Measurements from ENCODE around the gene HOXA13. TPM values are rescaled to one million over a fixed set of nuclear protein-coding genes. Genes with fewer than 3 reads are reported as not detected.

HOXA13 gene
- total RNA-seq, 2 experiments from 2014 or later: not detected

DNA sequence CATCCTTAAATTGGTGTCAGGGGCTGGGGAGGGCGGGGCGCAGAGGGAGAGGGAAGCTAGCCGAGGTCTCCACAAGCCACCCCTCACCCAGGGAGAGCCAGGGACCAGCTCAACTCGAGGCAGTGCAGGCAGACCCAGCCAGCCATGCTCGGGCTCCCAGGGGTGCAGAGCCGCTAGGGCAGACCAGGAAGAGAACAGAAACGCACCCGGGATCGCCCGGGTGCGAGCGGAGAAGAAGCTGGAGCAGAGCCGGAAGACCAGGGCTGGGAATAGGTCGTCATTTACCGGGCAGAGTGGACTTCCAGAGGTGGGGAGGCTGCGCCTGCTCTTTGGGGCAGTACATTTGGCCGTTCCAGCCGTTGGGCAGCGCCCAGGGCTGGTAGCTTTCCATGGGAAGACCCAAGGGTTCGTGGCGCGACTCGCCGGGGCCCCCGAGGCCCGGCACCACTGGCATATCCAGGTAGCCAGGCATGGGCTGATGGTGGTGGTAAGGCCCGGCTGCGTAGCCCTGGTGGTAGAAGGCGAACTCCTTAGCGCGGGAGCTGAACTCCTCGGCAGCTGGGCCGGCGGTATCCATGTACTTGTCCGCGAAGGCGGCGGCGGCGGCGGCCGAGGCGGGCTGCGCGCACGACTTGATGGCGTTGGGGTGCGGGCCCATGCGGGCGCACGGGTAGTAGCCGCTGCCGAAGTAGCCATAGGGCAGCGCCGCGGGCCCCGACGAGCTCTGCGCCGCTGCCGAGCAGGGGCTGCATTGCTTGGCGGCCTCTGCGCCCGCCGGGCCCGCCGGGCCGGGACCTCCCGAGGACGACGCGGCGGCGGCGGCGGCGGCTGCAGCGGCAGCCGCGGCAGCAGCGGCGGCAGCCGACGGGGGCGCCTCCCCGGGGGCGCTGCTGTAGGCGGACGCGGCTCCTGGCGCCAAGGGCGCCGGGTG is 755 bp downstream of the HOXA13 start:
- ATAC-seq (no peak), DNase-seq (no peak)
- no peaks in the 10 kb centered on the region for H3K9me3 Mint-ChIP-seq (ENCODE audit: low read depth)
- CTCF ChIA-PET: interaction anchor here (0.9 to 1.6 kb wide), 5 partner anchors 10 to 516 kb away, joined by 3 to 5 read pairs (median 4); no protein-coding TSS in a partner anchor
- peaks cover 90% of the 10 kb centered on the region for H3K27me3 Mint-ChIP-seq
- H3K36me3 Mint-ChIP-seq: no peaks in the 10 kb centered on the region
- H3K27ac Mint-ChIP-seq: no peak overlapping the region
- no peak overlapping the region for H3K4me3 Mint-ChIP-seq
- H3K4me1 Mint-ChIP-seq: peaks cover 26% of the 10 kb centered on the region

DNA sequence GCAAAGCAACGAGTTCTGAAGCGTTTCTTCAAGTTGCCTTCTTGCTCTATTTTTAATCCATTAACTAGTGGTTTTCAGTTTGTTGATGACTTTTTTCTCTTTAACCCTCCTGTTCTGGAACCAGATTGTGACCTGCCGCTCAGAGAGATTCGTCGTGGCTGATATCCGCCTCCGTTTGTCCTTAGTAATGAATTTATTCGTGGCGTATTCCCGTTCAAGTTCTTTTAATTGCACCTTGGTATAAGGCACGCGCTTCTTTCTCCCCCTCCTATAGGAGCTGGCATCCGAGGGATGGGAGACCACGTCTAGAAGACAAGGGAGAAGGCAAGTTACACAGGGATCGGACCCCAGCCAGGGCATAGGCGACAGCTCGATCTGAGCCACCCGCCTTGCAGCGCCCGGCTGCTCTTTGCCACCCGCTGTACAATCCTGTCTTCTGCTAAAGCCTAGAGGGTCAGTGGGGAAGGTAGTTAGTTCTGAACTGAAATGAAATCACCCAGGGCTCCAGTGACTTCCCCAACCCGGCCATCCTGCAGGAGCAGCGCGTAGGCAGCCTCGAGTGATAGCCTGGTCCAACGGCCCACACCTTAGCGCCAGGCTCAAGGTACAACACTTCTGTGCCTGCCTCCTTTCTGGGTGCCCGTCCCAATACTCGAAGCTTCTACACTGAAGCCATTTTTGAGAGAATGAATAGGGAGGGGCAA is 1.6 kb downstream of the HOXA13 start:
- no peaks in the 10 kb centered on the region for H3K9me3 Mint-ChIP-seq (ENCODE audit: low read depth)
- DNase-seq (no peak), ATAC-seq (no peak)
- H3K4me1 Mint-ChIP-seq: peaks cover 26% of the 10 kb centered on the region
- peaks cover 90% of the 10 kb centered on the region for H3K27me3 Mint-ChIP-seq
- CTCF ChIA-PET: interaction anchor here (0.9 to 1.6 kb wide), 5 partner anchors 11 to 515 kb away, joined by 3 to 5 read pairs (median 4); no protein-coding TSS in a partner anchor
- no peaks in the 10 kb centered on the region for H3K36me3 Mint-ChIP-seq
- H3K27ac Mint-ChIP-seq: no peak overlapping the region
- no peak overlapping the region for H3K4me3 Mint-ChIP-seq

DNA sequence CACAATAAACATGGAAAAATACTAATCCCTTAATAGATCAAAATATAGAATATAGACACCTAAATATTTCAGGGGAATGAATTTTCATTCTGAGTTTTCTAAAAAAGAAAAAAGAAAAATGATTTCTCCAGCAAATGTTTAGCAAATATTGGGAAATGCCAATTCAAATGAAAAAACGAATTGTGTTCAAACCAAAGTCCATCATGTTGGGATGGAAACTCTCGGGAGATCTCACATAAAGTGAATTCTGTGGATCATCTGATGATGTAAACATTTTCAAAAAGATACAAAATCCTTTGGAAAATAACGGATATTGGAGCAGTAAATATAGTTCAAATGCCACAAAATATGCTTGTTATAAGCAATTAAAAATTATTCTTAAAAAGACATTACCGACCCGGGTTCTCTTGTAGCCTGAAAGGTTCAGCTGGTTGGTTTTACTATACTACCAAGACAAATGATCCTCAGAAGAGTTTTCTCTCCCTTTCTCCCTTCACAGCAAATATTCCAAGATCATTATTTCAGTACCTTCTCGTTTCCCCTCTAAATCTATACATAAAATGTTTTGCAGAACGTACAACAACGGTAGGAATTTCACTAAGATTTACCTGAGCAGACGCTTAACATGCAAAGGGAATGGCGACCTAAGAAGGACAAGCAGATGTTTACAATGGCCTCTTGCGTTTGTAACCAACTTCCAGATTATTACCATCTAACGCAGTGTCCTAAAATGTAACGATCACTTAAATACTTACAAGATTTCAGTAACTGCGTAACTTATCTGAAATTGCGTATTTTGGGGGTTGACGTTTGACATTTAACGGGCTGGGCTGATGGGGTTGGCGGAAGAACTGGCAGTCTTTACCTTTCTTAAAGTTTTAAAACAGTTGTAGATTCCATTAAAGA is 2.5 kb downstream of the HOXA13 start:
- ATAC-seq (no peak), DNase-seq (no peak)
- CTCF ChIA-PET: no interaction called here
- Mint-ChIP-seq H3K27me3 (peaks cover 87% of the 10 kb centered on the region), H3K27ac (no peak overlapping the region), H3K36me3 (no peaks in the 10 kb centered on the region), H3K4me3 (no peak overlapping the region), H3K4me1 (peaks cover 24% of the 10 kb centered on the region), H3K9me3 (ENCODE audit: low read depth) (no peaks in the 10 kb centered on the region)

DNA sequence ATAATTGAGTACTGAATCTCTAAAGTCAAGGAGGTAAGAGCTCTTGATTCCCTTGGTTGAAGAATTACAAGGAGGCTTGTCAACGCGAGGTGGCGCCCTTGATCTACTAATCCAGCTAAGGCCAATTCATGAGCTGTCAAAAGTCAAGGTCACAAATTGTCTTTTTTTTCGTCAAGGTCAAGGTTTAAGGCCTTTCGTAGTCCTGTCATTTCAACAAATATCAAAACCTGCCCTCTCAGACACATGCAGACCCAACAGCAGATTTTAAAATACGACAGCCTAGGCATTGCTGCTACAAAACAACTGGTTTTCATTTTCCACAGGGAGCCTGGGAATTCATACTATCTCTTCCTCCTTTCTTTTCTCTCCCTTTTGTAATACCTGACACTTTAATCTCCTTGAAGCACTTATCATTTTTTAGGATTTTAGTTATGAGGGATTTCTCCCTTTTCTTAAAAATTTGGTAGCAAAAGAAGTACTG is 3.6 kb downstream of the HOXA13 start:
- ATAC-seq (no peak), DNase-seq (peak; percentile 88)
- Mint-ChIP-seq H3K9me3 (ENCODE audit: low read depth) (no peaks in the 10 kb centered on the region), H3K27me3 (peaks cover 87% of the 10 kb centered on the region), H3K36me3 (no peaks in the 10 kb centered on the region), H3K27ac (no peak overlapping the region), H3K4me3 (no peak overlapping the region), H3K4me1 (peaks cover 18% of the 10 kb centered on the region)
- CTCF ChIA-PET: interaction anchor here (0.7 to 1.7 kb wide), 40 partner anchors 8 to 966 kb away, joined by 3 to 15 read pairs (median 5); partner anchors contain the start of genes EVX1, HOXA11 and HOXA4

DNA sequence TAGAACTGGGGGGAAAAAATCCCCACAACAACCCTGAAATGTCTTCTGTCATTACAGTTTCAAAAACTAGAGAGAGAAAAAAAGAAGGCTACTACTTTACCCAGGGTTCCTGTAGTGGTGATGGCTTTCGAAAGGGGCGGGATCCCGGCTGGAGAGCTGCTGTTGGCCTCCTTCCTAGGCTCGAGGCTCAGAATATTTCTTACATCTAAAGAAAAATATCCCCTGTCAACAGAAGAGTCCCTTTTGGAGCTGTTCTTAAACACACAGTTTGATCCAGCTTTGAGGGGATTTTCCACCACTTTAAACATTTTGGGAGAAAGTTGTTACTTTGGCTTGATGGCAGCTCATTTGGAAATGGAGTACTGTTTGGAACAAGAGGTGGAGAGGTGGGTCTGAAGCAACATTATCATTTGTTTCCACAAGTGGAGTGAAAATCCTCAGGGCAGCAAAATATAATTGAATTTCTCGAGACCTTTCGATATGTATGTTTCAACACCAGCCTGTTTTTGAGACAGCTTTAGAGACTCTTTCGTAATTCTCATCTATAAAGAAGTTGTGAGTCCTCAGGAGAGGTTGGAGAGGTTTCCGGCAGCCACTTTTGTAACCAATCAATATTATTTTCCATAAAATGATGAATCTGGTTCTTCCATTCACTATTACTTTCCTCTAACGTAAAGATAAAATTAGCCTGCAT is 5.1 kb downstream of the HOXA13 start:
- CTCF ChIA-PET: interaction anchor here (0.6 to 1.7 kb wide), 9 partner anchors 10 to 899 kb away, joined by 3 to 14 read pairs (median 4); partner anchors contain the start of gene HOXA11
- peaks cover 6% of the 10 kb centered on the region for H3K4me1 Mint-ChIP-seq
- ATAC-seq: no peak
- no peaks in the 10 kb centered on the region for H3K9me3 Mint-ChIP-seq (ENCODE audit: low read depth)
- no peak for DNase-seq
- H3K27me3 Mint-ChIP-seq: peaks cover 89% of the 10 kb centered on the region
- H3K27ac Mint-ChIP-seq: no peak overlapping the region
- no peak overlapping the region for H3K4me3 Mint-ChIP-seq
- H3K36me3 Mint-ChIP-seq: no peaks in the 10 kb centered on the region

DNA sequence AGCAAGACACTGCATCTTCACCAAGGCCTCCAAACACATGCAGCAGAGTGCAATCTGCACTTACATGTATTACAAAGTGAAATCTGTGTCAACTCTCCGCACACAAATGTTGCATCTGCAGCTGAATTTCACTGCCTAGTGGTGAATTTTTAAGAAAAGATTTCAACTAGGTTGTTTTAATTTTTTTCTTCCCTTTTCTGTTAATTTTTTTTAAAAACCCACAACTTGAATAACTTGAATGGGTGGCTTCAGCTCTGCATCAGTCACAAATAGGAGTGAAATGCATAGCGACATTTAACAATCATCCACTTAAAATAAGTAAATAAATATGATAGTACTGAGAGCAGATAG is 5.9 kb downstream of the HOXA13 start:
- H3K4me3 Mint-ChIP-seq: no peak overlapping the region
- no peaks in the 10 kb centered on the region for H3K9me3 Mint-ChIP-seq (ENCODE audit: low read depth)
- no peaks in the 10 kb centered on the region for H3K36me3 Mint-ChIP-seq
- H3K27me3 Mint-ChIP-seq: peaks cover 94% of the 10 kb centered on the region
- H3K4me1 Mint-ChIP-seq: peaks cover 7% of the 10 kb centered on the region
- CTCF ChIA-PET: interaction anchor here (0.6 to 1.2 kb wide), 2 partner anchors 15 to 593 kb away, joined by 3 to 4 read pairs; no protein-coding TSS in a partner anchor
- no peak overlapping the region for H3K27ac Mint-ChIP-seq
- no peak for ATAC-seq
- DNase-seq: no peak

DNA sequence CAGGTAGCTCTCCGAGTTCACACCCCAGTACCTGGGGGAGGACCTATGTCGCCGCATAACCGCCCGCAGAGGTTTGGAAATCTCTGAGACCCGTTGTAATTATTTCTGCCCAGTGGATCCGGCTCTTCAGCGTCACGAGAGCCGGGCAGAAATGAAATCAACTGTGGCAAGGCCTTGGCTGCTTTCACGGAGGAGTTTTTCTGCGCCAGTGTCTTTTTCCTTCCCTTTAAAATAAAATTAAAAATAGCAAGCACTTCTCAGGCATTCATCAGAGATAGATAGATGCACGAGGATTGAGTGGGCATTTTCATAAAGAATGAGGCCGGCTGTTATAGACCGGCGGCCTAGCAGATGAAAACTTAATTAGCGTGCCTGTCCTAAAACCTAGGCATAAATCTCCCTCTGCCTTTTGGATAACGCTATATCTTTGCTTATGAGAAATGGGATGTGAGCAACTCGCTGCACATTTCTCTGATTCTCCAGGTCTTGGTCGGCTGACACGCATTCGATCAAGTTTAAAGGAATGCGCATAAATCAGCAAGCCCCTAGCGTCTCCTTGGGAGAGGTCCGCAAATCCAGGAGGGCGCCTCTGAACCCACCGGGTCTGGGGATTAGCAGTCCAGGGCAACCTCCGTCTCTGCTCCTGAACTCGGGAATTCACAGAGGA is 6.4 kb downstream of the HOXA13 start:
- Mint-ChIP-seq H3K9me3 (ENCODE audit: low read depth) (no peaks in the 10 kb centered on the region), H3K27me3 (peaks cover 94% of the 10 kb centered on the region), H3K36me3 (no peaks in the 10 kb centered on the region), H3K4me1 (peaks cover 7% of the 10 kb centered on the region), H3K4me3 (no peak overlapping the region), H3K27ac (no peak overlapping the region)
- CTCF ChIA-PET: interaction anchor here (0.6 to 1.2 kb wide), 2 partner anchors 16 to 594 kb away, joined by 3 to 4 read pairs; no protein-coding TSS in a partner anchor
- DNase-seq (no peak), ATAC-seq (no peak)

DNA sequence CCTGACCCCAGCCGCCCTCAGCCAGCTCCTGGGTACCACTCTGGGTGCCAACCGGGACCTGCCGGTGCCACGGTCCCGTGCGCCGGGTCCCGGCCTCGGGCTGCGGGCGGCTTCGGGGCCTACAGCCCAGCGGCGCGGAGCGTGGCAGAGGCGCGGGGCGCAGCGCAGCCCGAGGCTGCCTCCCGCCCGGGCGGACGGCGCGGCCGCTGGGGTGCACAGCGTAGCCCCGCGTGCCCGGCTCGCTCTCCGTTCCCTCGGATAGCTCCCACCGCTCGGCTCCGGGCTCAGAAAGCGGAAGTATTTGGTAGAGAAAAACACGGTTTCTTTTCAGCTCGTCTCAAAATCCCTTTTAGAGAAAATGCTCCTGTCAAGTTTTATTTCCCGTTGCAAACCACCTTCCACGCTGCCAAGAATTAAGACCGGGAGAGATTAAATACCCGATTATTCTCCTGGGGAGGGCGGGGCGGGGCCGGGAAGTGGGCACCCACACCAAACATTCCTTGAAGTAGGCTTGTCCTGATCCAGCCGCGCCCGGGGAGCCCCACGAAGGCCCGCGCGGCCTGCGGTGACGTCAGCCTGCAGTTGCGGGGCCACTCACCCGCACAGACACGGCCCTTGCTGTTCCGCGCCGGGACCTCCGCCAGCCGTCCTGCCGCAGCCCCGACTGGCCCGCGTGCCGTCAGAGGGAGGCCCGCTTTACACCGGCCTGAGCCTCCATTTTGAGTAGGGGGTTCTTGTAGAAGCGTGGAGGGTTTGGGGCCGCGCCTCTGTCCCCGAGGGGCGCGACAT is 7.2 kb downstream of the HOXA13 start:
- H3K4me1 Mint-ChIP-seq: peaks cover 15% of the 10 kb centered on the region
- CTCF ChIA-PET: interaction anchor here (0.5 to 3.2 kb wide), 4 partner anchors 13 to 1333 kb away, joined by 3 to 12 read pairs (median 4); no protein-coding TSS in a partner anchor
- H3K4me3 Mint-ChIP-seq: no peak overlapping the region
- no peaks in the 10 kb centered on the region for H3K9me3 Mint-ChIP-seq (ENCODE audit: low read depth)
- ATAC-seq (no peak), DNase-seq (no peak)
- H3K36me3 Mint-ChIP-seq: no peaks in the 10 kb centered on the region
- H3K27ac Mint-ChIP-seq: no peak overlapping the region
- H3K27me3 Mint-ChIP-seq: peaks cover 94% of the 10 kb centered on the region

DNA sequence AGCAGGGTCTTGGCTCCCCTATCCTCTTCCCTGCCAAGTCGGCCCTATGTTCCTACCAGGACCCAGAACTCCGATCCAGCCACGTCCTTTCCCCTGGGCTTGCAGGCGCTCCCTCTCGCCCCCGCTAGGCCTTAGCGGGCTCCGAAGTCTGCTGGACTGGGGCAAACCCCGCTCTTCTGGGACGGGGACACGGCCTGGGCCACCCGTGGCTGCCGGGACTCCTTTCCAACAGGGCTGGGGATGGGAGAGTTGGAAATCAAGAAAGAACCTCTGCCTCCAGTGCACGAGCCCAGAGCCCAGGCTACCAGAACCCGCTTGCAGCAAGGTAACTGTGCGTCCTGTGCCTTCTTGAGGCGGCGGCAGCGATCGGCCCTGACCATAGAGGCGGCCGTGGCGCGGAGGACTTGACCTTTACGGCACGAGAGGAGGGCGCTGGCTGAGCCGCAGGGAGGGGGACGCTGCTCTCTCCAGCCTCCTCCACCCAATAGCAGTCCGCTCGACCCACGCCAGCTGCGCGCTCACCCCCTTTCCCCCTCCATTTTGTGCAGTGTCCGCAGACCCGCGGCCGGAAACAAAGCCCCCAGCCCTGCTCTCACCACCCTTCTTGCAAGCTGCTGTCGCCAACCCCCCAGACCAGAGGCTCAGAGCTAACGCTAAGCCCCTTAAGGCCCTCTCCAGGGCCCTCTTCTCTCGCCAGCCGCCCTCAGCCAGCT is 7.9 kb downstream of the HOXA13 start:
- no peaks in the 10 kb centered on the region for H3K36me3 Mint-ChIP-seq
- H3K4me3 Mint-ChIP-seq: no peak overlapping the region
- peaks cover 16% of the 10 kb centered on the region for H3K4me1 Mint-ChIP-seq
- no peaks in the 10 kb centered on the region for H3K9me3 Mint-ChIP-seq (ENCODE audit: low read depth)
- H3K27me3 Mint-ChIP-seq: peaks cover 94% of the 10 kb centered on the region
- H3K27ac Mint-ChIP-seq: no peak overlapping the region
- CTCF ChIA-PET: interaction anchor here (0.5 to 3.2 kb wide), 3 partner anchors 13 to 1332 kb away, joined by 3 to 12 read pairs (median 5); no protein-coding TSS in a partner anchor
- ATAC-seq (no peak), DNase-seq (no peak)

DNA sequence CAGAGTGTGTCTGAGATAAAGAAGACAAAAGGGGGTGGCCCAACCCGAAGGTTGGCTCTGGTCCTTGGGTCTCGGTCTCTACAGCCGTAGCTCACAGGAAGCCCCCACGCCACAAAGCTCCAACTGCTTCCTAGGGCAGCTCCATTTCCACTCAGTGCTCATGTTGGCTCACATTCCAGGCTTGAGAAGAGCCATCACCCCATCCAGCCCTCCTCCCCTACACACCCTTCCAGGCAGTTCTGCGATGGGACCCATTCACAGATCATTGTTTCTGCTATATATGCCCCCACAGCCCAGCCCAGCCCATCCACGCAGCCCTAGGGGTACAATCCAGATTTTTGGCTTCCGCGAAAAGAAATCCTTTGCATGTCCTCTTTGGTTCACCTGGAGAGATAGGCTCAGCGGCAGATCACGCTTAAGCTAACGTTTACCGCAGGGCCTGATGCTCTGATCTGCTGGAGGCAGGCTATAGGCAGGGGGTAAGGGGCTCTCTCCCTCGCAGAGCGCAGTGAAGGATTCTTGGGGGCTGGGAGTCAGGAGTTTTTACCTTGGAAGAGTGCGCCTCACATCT is 8.6 kb downstream of the HOXA13 start:
- H3K9me3 Mint-ChIP-seq (ENCODE audit: low read depth): no peaks in the 10 kb centered on the region
- CTCF ChIA-PET: interaction anchor here (2.4 to 3.2 kb wide), 3 partner anchors 12 to 41 kb away, joined by 7 to 12 read pairs (median 8); no protein-coding TSS in a partner anchor
- DNase-seq (no peak), ATAC-seq (no peak)
- H3K36me3 Mint-ChIP-seq: no peaks in the 10 kb centered on the region
- no peak overlapping the region for H3K27ac Mint-ChIP-seq
- peaks cover 94% of the 10 kb centered on the region for H3K27me3 Mint-ChIP-seq
- peaks cover 16% of the 10 kb centered on the region for H3K4me1 Mint-ChIP-seq
- no peak overlapping the region for H3K4me3 Mint-ChIP-seq

Data from activated CD8-positive, alpha-beta memory T cell treated with anti-CD3 and anti-CD28 coated beads, Interleukin-2, amount 10 ng/mL, durations not matched to agents 7 days and 5 days (primary cell).